Glomerular visceral epithelial cell (primary cell): ENCODE measurements around the gene SLC39A6.
A peak's percentile ranks its signal among the peaks of the same experiment; 100 is the strongest.
"Not testable (repeated sequence)": the region's sequence is repeated elsewhere in the genome, so short reads cannot be mapped to it uniquely, and the experiment has no call there.

Source experiments
- DNase-seq: peaks from one replicate; pipeline ENCODE4 v3.0.0-alpha.2; 2016; ENCODE audit errors: extremely low spot score

SLC39A6 gene

DNA sequence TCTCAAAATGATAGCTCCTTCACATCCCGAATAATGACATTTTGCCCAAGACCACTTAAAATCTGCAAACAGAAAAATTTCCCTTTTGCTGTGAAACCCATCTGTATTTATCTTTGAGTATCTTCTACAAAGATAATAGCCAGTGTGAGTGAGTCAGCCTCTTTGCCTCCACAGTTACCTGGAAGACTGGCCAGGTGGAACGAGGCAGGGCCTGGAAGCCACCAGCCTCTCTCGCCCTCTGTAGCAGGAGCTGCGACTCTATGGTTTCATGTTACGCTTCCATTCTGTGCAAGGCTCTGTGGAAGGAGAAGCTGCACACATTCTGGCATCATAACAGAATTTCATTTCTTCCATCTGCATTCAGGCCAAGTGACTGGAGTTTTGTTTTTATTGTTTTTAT, 10.1 kb upstream of the SLC39A6 start:
- no peak for DNase-seq

DNA sequence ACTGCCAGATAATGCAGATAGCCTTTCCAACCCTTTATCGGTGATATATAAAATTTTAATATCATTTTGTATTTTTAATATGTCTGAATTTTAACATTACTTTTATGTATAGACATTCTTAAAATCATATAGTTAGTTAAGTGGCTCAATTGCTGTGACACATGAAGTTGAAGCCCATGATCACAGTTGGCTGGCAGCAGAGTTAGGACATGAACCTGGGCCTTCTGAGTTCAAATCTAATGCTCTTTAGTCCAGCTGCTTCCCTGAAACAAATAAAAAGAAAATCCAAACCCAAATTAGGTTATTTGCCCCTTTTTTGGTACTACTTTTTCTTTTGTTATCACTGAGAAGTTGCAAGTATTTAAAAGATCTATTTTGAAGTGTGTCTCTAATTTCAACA, 6.1 kb upstream of the SLC39A6 start:
- DNase-seq, result no peak

DNA sequence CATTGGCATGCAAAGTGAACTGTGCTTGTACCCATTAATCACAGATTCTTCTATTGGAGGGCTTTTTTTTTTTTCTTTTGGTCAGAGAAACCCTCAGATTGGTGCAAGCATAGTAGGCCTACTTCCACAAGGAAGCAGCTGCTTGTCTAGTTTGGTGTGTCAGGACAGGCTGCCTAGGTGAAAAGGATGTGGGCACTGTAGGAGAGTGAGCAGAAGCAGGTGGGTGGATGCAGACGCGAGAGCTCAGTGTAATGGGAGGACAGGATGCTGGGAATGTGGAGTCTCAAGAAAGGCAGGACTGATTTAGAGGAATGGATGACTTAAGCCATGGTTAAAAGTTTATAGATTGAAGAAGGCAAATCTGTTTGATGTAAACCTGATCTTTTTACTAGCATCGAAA, 3.6 kb upstream of the SLC39A6 start:
- no peak for DNase-seq

DNA sequence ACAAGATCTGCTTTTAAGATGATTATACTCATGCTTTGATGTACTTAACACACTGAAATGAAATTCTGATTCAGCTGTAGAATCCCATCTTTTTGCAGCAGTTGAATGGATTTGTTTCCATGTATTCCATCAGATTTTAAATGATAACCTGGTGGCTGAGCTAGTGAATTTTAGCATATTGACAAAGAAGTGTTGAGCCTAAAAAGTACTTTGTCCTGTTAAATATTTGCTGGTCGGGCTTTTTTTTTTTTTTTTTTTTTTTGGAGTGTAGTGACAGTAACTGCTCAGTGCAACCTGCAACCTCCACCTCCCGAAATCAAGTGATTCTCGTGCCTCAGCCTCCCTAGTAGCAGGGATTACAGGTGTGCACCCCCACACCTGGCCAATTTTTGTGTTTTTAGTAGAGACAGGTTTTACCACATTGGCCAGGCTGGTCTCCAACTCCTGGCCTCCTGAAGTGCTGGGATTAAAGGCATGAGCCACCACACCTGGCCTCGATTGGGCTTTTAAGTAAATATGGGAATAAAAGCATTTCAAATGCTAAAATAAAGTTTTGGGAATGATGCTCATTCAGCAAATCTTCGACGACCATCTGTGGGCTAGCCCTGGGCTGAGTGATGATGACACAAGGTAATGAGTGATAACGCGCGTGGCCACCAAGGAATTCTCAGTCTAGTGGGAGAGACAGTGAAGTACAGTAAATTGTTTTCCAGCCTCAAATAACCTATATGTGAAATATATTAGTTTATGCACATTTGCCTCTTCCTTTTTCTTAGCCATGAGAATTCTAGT, 2.7 kb upstream of the SLC39A6 start:
- DNase-seq, result no peak

DNA sequence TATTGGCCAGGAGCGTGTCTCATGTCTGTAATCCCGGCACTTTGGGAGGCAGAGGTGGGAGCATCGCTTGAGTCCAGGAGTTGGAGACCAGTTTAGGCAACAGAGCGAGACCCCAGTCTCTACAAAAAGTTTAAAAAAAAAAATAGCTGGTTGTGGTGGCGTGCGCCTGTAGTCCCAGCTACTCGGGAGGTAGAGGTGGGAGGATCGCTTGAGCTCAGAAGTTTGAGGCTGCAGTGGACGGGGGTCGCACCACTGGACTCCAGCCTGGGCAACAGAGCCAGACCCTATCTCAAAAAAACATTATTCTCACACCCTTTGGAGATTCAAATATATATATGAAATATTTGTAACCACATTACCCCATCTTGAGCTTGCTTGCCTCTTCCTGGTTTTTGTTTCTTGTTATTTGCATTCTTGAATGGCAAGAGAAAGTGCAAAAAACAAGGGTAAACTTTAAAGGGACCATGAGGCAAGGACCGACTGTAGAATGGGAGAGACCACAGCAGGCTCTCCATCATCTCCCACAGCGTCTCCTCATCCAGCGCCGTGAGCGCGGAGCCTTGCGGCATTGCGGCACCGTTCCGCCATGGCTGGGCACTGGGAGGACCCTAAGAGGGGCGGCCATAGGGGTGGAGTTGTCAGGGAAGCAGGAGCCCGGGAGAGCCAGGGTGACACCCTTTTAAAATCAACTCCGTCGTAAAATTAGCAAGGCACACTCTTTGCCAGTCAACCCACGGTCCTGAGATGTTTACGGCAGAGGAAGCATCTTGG, 1.9 kb upstream of the SLC39A6 start:
- no peak for DNase-seq

DNA sequence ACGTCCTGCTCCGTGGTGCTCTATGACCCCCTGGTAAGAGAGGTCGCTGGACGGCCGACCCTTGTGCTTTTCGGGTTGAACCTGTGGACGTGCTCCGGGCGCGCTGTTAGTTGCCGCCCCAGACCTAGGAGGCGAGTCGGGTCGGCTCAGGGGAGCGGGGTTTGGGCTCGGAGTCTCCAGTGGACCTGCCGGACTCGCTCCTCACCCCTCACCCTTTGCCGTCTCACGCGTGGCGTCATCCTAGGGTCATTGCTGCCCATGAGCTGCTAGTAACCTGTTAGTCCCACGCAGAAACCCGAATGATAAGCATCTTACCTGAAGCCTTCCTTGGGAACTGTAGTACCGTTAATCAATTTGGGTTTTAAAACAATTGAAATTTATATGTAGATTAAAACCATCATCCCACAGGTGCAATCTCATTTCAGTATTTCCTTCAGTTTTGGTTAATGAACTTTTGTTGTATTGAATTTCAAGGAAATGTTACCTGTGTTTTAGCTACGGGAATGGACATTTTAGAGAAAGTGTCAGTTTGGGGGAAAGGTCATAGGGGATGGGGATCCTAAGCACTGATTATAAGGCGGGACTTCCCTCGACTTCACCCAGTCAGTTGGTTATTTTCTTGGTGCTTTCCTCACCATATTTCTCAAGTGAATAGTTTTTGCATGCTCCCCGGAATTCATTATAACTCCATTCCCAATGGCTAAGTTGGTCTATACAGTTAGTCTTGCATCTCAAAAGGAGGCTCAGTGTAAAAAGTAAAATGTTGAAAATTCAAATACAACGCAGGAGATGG, 1.1 kb upstream of the SLC39A6 start:
- no peak for DNase-seq

DNA sequence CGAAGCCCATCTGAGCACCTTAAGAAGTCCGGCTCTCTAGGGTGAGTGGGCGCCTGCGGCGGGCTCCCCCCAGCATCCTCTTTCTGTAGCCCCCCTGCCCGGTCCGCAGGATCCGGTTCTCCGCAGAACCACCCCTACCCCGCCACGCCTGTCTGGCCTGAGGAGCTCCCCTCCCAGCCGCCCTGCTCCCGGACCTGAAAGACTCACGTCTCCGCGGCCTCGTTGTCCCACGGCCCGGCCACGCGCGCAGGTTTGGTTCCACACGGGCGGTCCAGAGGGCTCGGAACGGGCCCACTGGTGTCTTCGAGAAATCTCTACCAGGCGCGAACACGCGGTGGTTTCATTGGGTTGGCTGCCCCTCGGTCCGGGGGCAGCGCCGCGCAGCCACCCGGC, 237 bp downstream of the SLC39A6 start:
- no peak for DNase-seq

DNA sequence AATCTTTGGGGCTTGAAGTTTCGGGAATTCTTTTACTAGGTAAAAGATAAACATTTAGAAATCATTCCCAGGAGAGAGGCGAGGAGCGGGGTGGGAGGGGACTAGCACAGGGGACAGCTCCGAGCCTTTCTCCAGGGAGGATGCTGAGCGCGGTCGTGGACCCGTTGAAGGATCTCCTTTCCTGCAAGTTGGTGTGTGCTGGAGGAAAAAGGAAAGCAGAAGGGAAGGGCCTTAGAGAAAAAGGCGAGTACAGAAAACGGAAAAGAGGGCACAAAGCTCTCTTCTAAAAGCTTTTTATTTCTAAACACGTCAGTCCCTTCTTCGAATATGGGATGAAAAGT, 640 bp downstream of the SLC39A6 start:
- DNase-seq, result peak; percentile 30

DNA sequence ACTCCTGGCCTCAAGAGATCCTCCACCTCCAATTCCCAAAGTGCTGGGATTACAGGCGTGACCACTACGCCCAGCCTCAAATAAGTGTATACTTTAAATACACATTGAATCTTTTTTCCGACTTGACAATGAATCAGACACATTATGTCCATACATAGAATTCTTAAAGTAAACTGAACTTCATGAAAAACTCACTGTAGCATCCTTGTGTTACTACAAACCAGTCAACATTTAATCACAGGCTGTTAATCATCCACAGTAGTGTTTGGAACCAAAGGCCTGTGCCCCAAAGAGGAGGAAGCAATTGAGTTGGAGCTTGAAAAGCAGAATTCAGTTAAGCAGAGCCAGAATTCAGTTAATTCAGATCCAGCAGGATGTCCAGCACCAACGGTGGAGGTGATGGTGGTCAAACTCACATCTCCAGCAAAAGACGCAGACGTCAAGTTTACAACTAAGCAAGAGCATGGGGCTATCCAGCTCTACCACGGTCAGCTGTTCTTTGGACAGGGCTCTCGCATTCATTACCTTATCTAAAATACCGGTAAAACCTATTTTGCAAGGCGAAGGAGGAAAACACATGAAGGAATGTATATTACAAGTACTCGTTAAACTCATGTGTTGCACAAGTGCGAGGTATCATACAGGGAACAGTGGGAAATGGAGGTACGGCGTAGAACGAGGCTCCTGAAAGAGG, 1.2 kb downstream of the SLC39A6 start:
- DNase-seq, result no peak

DNA sequence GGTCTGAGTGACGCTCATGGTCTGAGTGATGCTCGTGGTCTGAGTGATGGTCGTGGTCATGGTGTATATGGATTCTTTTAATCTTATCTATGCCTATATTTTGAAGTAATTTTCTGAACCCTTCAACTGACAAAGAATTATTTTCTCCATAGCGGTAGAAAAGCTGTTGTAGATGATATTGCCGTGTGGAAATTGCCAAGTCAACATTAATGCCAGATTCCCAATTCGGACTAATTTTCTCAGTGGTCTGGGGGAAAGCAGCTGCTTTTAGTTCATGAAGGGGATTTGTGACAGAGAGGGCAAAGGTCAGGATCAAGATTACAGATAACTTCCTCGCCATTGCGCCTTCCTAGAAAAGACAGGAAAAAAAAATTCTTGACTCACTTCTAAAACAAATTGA, 2.5 kb downstream of the SLC39A6 start:
- DNase-seq, result no peak

DNA sequence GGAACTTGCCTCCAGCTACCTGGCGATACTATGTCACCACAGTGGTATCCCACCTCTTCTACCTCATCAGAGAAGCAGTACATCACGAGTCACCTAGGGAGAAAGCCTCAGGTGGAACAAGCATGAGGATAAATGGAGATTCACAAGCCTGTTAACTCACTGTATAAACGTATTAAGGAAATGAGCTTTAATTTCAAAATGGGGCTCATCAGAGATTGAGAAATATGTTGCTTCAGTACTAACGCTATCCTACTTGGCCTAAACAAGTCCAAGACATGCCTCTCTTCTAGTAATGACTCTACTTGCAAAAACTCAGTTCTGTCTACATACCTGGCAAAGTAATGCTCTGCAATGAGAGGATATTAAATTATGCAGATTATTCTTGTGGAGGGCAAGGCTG, 4.3 kb downstream of the SLC39A6 start:
- DNase-seq, result no peak

DNA sequence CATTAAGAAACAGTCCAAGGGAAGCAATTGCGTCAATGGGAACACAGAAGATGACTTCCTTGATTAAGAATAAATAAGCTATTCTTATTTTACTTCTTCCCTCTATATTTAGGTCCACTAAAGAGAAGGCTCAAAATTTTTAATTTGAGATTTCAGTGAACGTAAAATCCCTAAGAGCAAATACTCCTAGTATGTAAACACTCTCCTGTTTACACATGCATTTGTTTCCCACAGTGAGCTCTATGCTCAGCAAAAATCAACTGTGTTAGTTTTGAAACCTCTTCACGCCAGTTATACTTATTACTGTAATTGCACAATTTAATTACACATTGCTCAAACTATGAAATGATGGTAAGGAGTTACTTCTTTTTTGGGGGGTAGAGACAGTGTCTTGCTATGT, 8.8 kb downstream of the SLC39A6 start:
- no peak for DNase-seq

DNA sequence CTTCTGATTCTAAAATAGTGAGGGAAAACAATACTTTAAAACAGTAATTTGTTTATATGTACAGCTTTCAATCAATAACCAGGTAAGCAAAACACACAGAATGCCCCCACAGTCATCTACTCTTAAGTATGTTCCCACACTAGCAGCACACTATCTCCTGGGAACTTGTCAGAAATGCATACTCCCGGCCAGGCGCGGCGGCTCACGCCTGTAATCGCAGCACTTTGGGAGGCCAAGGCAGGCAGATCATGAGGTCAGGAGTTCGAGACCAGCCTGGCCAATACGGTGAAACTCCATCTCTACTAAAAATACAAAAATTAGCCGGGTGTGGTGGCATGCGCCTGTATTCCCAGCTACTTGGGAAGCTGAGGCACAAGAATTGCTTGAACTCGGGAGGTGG, 12.4 kb downstream of the SLC39A6 start:
- not testable (repeated sequence) for DNase-seq

DNA sequence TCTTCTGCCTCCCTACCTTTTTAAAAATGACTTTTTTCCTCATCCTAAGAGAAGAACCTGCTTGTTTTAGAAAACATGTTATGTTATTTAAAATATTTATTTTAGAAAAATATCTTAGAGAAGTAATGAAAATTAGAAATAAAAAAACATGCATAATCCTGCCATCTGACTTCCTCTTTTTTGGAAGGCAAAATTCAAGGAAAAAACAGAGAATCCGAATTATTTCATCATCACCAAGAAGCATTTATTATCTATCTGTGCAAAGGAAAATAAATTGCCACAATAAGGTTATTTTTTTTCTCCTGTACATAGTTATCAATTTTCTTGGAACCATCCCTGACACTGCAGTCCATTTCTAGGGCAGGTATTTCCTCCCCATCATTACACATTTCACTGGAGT, 14.4 kb downstream of the SLC39A6 start:
- DNase-seq, result no peak

DNA sequence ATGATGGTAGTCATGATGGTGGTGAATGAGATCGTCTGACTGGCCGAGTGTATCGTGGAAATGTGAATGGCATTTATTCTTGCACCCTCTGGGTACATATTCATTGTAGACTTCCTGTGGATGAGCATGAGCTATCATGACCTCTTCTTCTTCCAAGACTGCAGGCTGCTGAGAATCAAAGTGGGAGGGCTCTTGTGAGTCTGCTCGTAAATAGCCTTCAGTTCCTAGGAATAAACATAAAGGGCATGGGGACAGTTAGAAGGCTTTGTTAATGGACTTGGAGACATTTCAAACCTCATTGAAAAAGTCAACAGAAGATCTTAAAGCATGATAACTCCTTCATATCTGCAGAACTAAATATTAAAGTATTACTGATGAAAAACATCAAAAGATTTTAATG, 14.9 kb downstream of the SLC39A6 start:
- DNase-seq, result no peak

DNA sequence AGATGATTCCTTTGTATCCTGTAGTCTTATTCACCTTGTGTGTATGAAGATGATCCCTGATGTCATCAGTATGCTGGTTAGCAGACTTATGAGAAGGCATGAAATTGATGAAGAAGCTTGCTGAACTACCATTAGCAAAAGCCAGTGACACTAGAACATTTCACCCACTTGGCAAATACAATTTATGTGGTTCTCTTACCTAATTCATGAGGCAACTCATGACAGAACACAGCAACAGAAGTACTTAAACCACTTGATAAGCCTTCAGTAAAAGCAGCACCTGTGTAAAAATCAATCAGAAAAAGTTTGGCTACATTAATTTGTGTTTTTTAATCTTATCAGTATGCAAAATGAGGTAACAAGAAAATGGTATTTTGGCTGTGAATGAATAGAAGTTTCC, 16.8 kb downstream of the SLC39A6 start:
- DNase-seq, result no peak

DNA sequence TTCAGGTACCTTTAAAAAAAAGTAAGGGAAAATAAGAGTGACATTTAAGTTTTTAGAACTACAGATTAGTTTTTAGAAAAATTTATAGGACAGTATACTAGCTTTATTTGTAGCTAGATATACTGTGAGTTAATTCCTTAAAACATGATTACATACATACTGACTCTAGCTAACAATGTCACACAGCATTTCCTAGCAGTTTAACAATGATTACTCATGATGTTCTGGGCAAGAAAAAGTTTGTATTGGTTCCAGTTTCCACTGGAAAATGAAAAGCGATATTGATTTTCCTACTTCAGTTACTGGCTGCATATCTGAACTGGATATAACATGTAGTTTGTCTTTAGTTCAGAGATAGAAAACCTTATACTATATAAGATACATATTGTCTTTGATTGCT, 19.4 kb downstream of the SLC39A6 start:
- no peak for DNase-seq

DNA sequence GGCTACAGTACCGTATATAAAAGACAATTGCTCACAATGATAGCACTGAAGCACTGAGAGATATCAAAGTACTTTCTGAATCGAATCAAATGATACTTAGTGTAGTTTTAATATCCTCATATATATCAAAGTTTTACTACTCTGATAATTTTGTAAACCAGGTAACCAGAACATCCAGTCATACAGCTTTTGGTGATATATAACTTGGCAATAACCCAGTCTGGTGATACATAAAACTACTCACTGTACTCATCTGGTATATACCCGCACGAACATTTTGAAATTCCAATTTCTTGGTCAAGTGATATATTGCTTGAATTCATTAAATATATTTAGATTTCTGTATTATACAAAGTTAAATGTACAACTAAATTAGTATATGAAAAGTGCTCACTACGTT, 20.5 kb downstream of the SLC39A6 start:
- DNase-seq, result no peak

DNA sequence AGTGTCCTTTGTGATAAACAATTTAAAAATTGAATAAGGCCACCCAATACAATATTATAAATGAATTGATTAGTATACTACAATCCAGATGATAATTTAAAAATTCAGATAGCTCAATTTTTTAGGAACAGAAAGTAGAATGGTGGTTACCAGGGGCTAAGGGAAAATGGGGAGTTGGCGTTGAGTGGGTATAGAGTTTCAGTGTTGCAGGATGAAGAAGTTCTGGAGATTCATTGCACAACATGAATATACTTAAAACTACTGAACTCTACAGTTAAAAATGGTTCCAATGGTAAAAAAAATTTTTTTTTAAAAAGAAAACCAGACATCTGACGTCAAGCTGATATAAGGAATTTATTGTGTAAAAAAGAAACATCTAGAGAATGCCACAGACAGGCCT, 20.9 kb downstream of the SLC39A6 start:
- no peak for DNase-seq

DNA sequence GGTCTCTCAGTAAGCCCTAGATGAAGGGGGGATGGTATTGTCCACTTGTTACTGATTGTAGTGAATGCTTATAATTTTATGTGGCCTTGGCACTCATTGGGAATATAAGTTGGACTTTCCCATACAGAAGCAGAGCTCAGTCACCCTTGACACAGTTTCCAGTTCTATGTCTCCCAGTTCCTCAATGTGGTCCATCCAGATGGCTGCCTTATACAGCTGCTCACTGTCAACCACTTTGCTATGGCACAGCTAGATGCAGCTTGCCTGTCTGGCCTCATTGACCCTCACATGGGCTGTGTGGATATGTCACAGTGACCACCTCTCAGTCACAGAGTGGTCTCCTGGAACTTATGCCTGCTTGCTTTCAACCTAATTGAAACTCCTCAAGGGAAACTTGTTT, 21.7 kb downstream of the SLC39A6 start:
- no peak for DNase-seq

DNA sequence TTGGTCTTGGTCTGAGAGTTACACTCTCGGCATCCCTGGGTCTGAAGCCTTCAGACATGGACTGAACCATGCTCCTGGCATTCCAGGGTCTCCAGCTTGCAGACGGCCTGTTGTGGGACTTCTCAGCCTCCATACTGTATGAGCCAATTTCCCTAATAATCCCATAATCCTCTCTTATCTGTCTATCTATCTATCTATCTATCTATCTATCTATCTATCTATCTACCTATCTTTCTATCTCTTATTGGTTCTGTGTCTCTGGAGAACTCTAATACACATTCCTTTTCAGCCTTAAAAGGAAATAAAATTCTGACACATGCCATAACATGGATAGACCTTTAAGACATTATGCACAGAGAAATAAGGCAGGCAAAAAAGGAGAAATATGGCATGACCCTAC, 24.4 kb downstream of the SLC39A6 start:
- no peak for DNase-seq

DNA sequence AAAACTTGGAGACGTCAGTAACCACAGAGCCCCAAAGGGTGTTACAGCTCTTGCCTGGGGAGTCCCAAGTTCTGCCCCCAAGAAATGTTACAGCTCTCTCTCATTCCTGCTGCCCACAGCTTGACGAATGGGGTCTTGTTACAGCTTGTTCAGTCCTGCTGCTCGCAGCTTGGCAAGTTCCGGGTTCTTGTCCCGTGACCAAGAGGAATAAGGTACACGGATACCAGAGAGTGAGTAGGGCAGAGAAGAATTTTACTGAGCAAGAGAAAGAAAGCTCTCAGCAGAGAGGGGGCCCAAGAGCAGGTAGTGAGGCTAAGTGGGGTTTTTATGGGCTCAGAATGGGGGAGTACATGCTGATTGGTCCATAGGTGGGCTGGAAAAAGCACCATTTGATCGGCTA, 27.2 kb downstream of the SLC39A6 start:
- no peak for DNase-seq
